ENCODE results near the gene SLFNL1. TPM values are rescaled to one million over a fixed set of nuclear protein-coding genes. Genes with fewer than 3 reads are reported as not detected.

The SLFNL1 gene
- total and polyA plus RNA-seq, 2 donors (not counting 1 experiment from before 2014, with no cell fraction given), result 0.01 to 0.66 TPM

DNA sequence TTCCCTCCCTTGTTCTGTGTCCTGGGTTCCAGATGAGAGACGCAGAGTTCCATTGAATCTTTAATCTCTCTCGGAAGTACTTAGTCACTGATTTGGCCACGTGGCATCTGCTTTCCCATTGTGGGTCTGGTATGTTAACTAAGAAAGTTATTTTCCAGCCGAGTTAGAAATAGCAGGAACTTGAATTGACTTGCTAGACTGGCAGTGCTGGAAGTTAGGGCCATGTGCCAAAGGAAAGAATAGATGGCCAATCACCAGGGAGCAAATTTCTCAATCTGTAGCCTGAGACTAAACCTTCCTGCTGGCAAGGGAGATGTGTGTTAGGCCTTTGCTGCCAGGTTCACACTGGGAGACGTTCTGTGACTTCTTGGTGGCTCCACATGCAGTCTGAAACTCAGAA, 24.2 kb upstream of the SLFNL1 start:
- Histone ChIP-seq H3K36me3 (ENCODE audit: control insufficient read depth, insufficient read depth, low read length) (peaks cover 6% of the 10 kb centered on the region), H3K27ac (ENCODE audit: insufficient read depth, low read length) (no peak overlapping the region), H2AFZ (ENCODE audit: low read length) (no peak overlapping the region)

DNA sequence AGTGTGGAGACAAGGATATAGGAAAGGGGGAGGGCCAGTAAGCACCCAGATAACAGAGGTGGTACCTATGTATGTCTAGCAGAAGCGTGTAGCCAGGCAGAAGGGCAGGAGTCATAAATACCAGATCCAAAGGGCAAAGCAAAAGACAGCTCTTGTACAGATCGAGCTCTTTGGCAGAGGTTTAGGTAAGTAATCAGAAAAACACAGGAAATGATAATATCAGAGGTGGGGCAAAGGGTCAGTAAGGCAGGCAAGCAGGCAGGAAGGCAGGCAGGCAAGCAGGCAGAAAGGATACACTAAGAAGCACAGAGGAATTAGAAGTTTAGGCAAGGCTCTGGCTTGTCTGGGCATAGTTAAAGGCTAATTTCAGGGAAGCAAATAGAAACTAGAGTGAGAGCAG, 22.7 kb upstream of the SLFNL1 start:
- Histone ChIP-seq H3K27me3 (ENCODE audit: control insufficient read depth, insufficient read depth, low read length) (no peaks in the 10 kb centered on the region), H4K20me1 (ENCODE audit: control insufficient read depth, extremely low read depth, insufficient read depth, low read length) (no peaks in the 10 kb centered on the region), H3K9ac (ENCODE audit: insufficient read depth, low read length) (no peak overlapping the region), H3K9me3 (ENCODE audit: control insufficient read depth, insufficient read depth, low read depth, low read length) (no peaks in the 10 kb centered on the region), H3K4me2 (ENCODE audit: extremely low read depth, insufficient read depth, low read length) (no peak overlapping the region), H2AFZ (ENCODE audit: low read length) (no peak overlapping the region), H3K27ac (ENCODE audit: insufficient read depth, low read length) (no peak overlapping the region), H3K79me2 (ENCODE audit: control insufficient read depth, insufficient read depth, low read length) (no peaks in the 10 kb centered on the region), H3K4me3 (replicated peaks in 1 of 4; ENCODE audit: control extremely low read depth in 1 of 4, insufficient read depth in 1 of 4, low read depth in 3 of 4, low read length in 4 of 4) (no peak overlapping the region), H3K4me1 (ENCODE audit: control insufficient read depth, extremely low read depth, insufficient read depth, low read length) (no peaks in the 10 kb centered on the region), H3K36me3 (ENCODE audit: control insufficient read depth, insufficient read depth, low read length) (peaks cover 6% of the 10 kb centered on the region)
- TF ChIP-seq, protein P1, sequence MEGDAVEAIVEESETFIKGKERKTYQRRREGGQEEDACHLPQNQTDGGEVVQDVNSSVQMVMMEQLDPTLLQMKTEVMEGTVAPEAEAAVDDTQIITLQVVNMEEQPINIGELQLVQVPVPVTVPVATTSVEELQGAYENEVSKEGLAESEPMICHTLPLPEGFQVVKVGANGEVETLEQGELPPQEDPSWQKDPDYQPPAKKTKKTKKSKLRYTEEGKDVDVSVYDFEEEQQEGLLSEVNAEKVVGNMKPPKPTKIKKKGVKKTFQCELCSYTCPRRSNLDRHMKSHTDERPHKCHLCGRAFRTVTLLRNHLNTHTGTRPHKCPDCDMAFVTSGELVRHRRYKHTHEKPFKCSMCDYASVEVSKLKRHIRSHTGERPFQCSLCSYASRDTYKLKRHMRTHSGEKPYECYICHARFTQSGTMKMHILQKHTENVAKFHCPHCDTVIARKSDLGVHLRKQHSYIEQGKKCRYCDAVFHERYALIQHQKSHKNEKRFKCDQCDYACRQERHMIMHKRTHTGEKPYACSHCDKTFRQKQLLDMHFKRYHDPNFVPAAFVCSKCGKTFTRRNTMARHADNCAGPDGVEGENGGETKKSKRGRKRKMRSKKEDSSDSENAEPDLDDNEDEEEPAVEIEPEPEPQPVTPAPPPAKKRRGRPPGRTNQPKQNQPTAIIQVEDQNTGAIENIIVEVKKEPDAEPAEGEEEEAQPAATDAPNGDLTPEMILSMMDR (conservative IDR thresholded peaks at IDR 0.05 in 1 of 2, IDR thresholded peaks at IDR 0.05 in 1 of 2; ENCODE audit: low read depth in 1 of 2, low read length in 2 of 2), result no peak
- TF ChIP-seq EZH2 (IDR thresholded peaks at IDR 0.05; ENCODE audit: low read length, missing control alignments), result no peak
- no peak for DNase-seq (ENCODE audit: low read depth in 2 of 2)

More for the DNA sequence above, 24.2 kb upstream of the SLFNL1 start:
- Histone ChIP-seq H3K79me2 (ENCODE audit: control insufficient read depth, insufficient read depth, low read length) (no peaks in the 10 kb centered on the region), H3K4me2 (ENCODE audit: extremely low read depth, insufficient read depth, low read length) (no peak overlapping the region), H4K20me1 (ENCODE audit: control insufficient read depth, extremely low read depth, insufficient read depth, low read length) (no peaks in the 10 kb centered on the region), H3K4me1 (ENCODE audit: control insufficient read depth, extremely low read depth, insufficient read depth, low read length) (no peaks in the 10 kb centered on the region), H3K27me3 (ENCODE audit: control insufficient read depth, insufficient read depth, low read length) (no peaks in the 10 kb centered on the region), H3K9me3 (ENCODE audit: control insufficient read depth, insufficient read depth, low read depth, low read length) (no peaks in the 10 kb centered on the region), H3K4me3 (replicated peaks in 1 of 4; ENCODE audit: control extremely low read depth in 1 of 4, insufficient read depth in 1 of 4, low read depth in 3 of 4, low read length in 4 of 4) (no peak overlapping the region), H3K9ac (ENCODE audit: insufficient read depth, low read length) (no peak overlapping the region)
- DNase-seq (ENCODE audit: low read depth in 2 of 2), result peak; percentile 48 to 83
- TF ChIP-seq, protein P1 (conservative IDR thresholded peaks at IDR 0.05 in 1 of 2, IDR thresholded peaks at IDR 0.05 in 1 of 2; ENCODE audit: low read depth in 1 of 2, low read length in 2 of 2), result no peak
- no peak for TF ChIP-seq EZH2 (IDR thresholded peaks at IDR 0.05; ENCODE audit: low read length, missing control alignments)

- Histone ChIP-seq H3K9ac (ENCODE audit: insufficient read depth, low read length) (no peak overlapping the region), H3K36me3 (ENCODE audit: control insufficient read depth, insufficient read depth, low read length) (peaks cover 2% of the 10 kb centered on the region)
- TF ChIP-seq, protein P1 (conservative IDR thresholded peaks at IDR 0.05 in 1 of 2, IDR thresholded peaks at IDR 0.05 in 1 of 2; ENCODE audit: low read depth in 1 of 2, low read length in 2 of 2), result no peak
- TF ChIP-seq EZH2 (IDR thresholded peaks at IDR 0.05; ENCODE audit: low read length, missing control alignments), result no peak
Measured at GRCh38 chr1:41041614-41042270, 20.2 kb upstream of the SLFNL1 start.

More at GRCh38 chr1:41041614-41042270, 20.2 kb upstream of the SLFNL1 start:
- Histone ChIP-seq H3K4me3 (replicated peaks in 1 of 4; ENCODE audit: control extremely low read depth in 1 of 4, insufficient read depth in 1 of 4, low read depth in 3 of 4, low read length in 4 of 4) (no peak overlapping the region), H4K20me1 (ENCODE audit: control insufficient read depth, extremely low read depth, insufficient read depth, low read length) (no peaks in the 10 kb centered on the region), H3K4me1 (ENCODE audit: control insufficient read depth, extremely low read depth, insufficient read depth, low read length) (no peaks in the 10 kb centered on the region), H3K9me3 (ENCODE audit: control insufficient read depth, insufficient read depth, low read depth, low read length) (no peaks in the 10 kb centered on the region), H3K27ac (ENCODE audit: insufficient read depth, low read length) (no peak overlapping the region), H2AFZ (ENCODE audit: low read length) (no peak overlapping the region), H3K27me3 (ENCODE audit: control insufficient read depth, insufficient read depth, low read length) (no peaks in the 10 kb centered on the region), H3K4me2 (ENCODE audit: extremely low read depth, insufficient read depth, low read length) (no peak overlapping the region), H3K79me2 (ENCODE audit: control insufficient read depth, insufficient read depth, low read length) (no peaks in the 10 kb centered on the region)
- DNase-seq (ENCODE audit: low read depth in 2 of 2), result peak in 1 of 2 donors; percentile 34
